HCT116 (cell line): ENCODE measurements around the gene MDFIC.

Source experiments
- CEBPB ChIP-seq: IDR thresholded peaks from 2 replicates; pipeline ENCODE4 v1.6.1; 2012; ENCODE audit warnings: low read depth
- EZH2 ChIP-seq: fragments of 200-600 bp; sonication (generic); IDR thresholded peaks from 2 replicates; pipeline ENCODE4 v1.6.1; 2017; ENCODE audit warnings: antibody characterized with exemption, mixed run types
- JUND ChIP-seq: IDR thresholded peaks from 2 replicates; pipeline ENCODE4 v1.6.1; 2012
- MAX ChIP-seq: IDR thresholded peaks from 2 replicates; pipeline ENCODE4 v1.6.1; 2012
- POLR2A ChIP-seq: IDR thresholded peaks from 2 replicates; pipeline ENCODE4 v1.7.0; 2011; ENCODE audit warnings: borderline replicate concordance; ENCODE audit not compliant: insufficient read depth, insufficient read length; ENCODE audit errors: extremely low read depth
- POLR2AphosphoS5 ChIP-seq: IDR thresholded peaks from 2 replicates; pipeline ENCODE4 v1.6.1; 2011; ENCODE audit warnings: mild to moderate bottlenecking, low read depth, low read length, moderate library complexity
- RAD21 ChIP-seq: IDR thresholded peaks from 2 replicates; pipeline ENCODE4 v1.6.1; 2012; ENCODE audit warnings: low read depth, mild to moderate bottlenecking
- SIN3A ChIP-seq: IDR thresholded peaks from 2 replicates; pipeline ENCODE4 v1.6.1; 2012; ENCODE audit warnings: low read depth
- TCF7L2 ChIP-seq: IDR thresholded peaks from 2 replicates; pipeline ENCODE4 v1.7.0; 2011; ENCODE audit warnings: borderline replicate concordance, inconsistent platforms; ENCODE audit not compliant: insufficient read depth, insufficient read length; ENCODE audit errors: extremely low read depth
- YY1 ChIP-seq: IDR thresholded peaks from 2 replicates; pipeline ENCODE4 v1.6.1; 2011; ENCODE audit warnings: low read length, low read depth, moderate library complexity, mild to moderate bottlenecking; ENCODE audit not compliant: insufficient replicate concordance; ENCODE audit errors: extremely low read depth
- TF ChIP-seq, protein P1 (sequence below), 3 experiments: fragments of 200-600 bp in 1 of 3; sonication (generic) in 1 of 3; IDR thresholded peaks in 2 of 3; conservative IDR thresholded peaks in 1 of 3; 2 replicates each; pipeline ENCODE4 v1.5.1; 2012 to 2017; ENCODE audit warnings: low read depth in 2 of 3, low read length in 2 of 3, antibody characterized with exemption in 1 of 3, borderline replicate concordance in 1 of 3, control low read depth in 1 of 3, mild to moderate bottlenecking in 1 of 3, mixed read lengths in 1 of 3, mixed run types in 1 of 3, moderate library complexity in 1 of 3; ENCODE audit not compliant: insufficient read depth in 1 of 3
- TF ChIP-seq, protein P2 (sequence below): IDR thresholded peaks from 2 replicates; pipeline ENCODE4 v1.6.1; 2011; ENCODE audit warnings: mild to moderate bottlenecking, low read length, moderate library complexity; ENCODE audit not compliant: insufficient replicate concordance; ENCODE audit errors: extremely low read depth

GRCh38 chr7:115044224-115044623 lies 122.3 kb downstream of the MDFIC start:
- TF ChIP-seq, protein P1, sequence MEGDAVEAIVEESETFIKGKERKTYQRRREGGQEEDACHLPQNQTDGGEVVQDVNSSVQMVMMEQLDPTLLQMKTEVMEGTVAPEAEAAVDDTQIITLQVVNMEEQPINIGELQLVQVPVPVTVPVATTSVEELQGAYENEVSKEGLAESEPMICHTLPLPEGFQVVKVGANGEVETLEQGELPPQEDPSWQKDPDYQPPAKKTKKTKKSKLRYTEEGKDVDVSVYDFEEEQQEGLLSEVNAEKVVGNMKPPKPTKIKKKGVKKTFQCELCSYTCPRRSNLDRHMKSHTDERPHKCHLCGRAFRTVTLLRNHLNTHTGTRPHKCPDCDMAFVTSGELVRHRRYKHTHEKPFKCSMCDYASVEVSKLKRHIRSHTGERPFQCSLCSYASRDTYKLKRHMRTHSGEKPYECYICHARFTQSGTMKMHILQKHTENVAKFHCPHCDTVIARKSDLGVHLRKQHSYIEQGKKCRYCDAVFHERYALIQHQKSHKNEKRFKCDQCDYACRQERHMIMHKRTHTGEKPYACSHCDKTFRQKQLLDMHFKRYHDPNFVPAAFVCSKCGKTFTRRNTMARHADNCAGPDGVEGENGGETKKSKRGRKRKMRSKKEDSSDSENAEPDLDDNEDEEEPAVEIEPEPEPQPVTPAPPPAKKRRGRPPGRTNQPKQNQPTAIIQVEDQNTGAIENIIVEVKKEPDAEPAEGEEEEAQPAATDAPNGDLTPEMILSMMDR (IDR thresholded peaks at IDR 0.05 in 2 of 3, conservative IDR thresholded peaks at IDR 0.05 in 1 of 3; ENCODE audit: borderline replicate concordance in 1 of 3, insufficient read depth in 1 of 3, low read depth in 2 of 3, low read length in 2 of 3): no peak
- TF ChIP-seq POLR2AphosphoS5 (no peak), EZH2 (no peak), POLR2A (no peak), YY1 (no peak), TCF7L2 (no peak), JUND (no peak), MAX (no peak), CEBPB (no peak), SIN3A (no peak), RAD21 (no peak)
- TF ChIP-seq, protein P2, sequence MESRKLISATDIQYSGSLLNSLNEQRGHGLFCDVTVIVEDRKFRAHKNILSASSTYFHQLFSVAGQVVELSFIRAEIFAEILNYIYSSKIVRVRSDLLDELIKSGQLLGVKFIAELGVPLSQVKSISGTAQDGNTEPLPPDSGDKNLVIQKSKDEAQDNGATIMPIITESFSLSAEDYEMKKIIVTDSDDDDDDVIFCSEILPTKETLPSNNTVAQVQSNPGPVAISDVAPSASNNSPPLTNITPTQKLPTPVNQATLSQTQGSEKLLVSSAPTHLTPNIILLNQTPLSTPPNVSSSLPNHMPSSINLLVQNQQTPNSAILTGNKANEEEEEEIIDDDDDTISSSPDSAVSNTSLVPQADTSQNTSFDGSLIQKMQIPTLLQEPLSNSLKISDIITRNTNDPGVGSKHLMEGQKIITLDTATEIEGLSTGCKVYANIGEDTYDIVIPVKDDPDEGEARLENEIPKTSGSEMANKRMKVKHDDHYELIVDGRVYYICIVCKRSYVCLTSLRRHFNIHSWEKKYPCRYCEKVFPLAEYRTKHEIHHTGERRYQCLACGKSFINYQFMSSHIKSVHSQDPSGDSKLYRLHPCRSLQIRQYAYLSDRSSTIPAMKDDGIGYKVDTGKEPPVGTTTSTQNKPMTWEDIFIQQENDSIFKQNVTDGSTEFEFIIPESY: no peak
